Stimulated activated CD8-positive, alpha-beta memory T cell treated with anti-CD3 and anti-CD28 coated beads, Interleukin-15, amount 100 ng/mL, for 24 hours (primary cell): ENCODE data around the gene FAM43B.
"Not testable (repeated sequence)": the region's sequence is repeated elsewhere in the genome, so short reads cannot be mapped to it uniquely, and the experiment has no call there.

Source experiments
- DNase-seq: peaks from one replicate; pipeline ENCODE4 v3.0.0-alpha.2; 2020; ENCODE audit warnings: low read depth

The FAM43B gene, protein sequence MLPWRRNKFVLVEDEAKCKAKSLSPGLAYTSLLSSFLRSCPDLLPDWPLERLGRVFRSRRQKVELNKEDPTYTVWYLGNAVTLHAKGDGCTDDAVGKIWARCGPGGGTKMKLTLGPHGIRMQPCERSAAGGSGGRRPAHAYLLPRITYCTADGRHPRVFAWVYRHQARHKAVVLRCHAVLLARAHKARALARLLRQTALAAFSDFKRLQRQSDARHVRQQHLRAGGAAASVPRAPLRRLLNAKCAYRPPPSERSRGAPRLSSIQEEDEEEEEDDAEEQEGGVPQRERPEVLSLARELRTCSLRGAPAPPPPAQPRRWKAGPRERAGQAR

DNA sequence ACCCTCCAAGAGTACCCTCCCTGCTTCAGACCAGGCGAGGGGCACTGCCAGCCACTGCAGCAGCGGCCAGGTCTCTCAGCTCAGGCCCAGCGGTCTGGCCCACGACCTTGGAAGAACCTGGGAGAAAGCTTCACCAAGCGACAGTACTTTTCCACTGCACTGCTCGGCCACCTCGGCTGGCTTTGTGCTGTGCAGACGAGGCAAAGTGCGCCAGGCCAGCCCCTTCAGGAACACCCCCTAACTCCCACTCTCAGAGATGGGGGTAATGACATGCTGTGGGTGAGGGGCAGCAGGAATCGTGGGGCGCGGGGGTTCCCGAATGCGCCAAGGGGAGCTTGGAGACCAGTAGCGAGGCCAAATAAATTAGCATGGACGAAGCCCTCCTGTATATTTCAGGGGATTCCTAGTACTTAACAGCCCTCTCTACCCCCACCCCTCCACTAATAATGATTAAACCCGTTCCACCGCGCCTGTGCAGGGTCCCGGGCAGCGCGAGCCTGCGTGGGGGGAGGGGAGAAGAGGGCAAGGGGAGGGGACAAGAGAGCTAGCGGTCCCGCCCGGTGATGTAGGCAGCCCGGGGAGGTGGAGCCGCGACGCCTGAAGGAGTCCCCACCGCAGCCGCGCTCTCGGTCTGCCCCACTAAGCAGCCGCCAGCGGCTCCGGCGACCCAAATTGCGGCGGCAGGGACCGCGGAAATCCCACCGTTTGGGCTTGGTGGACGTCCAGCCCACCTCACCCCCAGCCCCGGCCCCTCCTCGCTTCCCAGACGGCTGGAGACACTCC, at the start of gene FAM43B:
Gene FAM43B (plus strand): TSS at position 629 of the 783 bp plus-strand sequence. CDS start 401 bp downstream, outside the sequence.
- no peak for DNase-seq

DNA sequence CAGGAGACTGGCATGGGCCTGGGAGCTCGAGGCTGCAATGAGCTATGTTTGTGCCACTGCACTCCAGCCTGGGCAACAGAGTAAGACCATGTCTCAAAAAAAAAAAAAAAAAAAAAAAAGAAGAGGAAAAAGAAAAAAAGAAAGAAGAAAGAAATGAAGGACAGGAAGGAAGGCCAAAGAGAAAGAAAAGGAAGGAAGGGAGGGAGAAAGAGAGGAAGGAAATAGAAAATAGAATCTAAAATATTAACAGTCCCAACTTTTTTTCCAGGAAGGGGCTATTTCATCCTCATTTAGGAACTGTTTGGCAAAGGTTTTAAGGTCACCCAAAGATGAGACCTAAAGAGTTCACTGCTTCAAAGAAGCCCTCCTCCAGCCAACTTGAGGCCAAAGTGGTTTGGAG, 46.9 kb upstream of the FAM43B start:
- DNase-seq: no peak

DNA sequence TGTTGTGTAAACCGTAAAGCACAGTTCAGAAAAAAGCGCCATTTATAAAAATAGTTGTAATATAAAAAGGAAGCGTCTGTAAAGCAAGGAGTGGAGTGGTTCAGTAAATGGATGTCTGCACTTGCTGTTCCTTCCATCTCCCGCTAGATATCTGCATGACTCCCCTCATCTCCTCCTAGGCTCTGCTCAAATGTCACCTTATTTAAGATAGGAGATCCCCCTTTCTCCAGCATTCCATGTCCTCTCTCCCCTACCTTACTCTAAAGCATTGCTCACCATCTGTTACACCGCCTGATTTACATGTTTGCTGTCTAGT, 45.2 kb upstream of the FAM43B start:
- DNase-seq: no peak

DNA sequence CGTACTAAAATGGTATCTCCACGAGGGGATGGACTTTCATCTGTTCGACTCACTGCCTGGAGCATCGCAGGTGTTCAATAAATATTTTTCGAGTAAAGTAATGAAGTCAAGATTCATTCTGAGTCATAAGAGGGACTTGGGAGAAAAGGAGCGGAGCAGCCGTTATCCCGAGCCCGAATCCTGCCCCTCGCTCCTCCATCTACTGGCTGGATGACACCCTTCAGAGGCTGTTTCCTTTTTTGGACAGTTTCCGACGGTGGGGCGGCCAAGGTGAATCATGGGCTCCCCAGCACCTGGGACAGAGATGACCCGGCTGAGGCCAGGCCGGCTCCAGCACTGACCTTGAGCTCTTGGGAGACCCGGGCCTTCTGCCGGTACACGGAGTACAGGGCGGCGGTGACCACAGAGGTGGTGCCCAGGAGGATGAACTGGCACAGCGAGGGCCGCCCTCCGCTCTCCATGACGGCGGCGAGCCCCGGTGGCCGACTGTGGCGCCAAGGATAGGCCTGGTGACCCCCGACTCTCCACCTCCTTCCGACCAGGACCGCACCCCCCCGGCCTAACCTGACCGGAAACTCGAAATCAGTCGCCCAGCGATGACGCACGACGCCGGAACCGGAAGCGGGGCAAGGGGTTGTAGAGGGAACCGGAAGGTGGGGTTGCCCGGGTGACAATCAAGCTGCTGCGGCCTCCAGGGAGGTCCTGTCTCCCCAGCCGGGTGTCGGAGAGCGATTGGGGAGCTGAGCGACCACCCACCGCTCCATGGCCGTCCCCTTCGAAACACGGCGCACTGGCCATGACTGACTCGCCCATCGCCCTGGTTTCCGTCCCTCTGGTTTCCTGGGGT, 44.6 kb upstream of the FAM43B start, which contains the start of gene MUL1:
Gene MUL1 (minus strand): TSS at position 588 of the 847 bp plus-strand sequence. CDS start 127 bp downstream, at position 461.
- peak; percentile 96 for DNase-seq

DNA sequence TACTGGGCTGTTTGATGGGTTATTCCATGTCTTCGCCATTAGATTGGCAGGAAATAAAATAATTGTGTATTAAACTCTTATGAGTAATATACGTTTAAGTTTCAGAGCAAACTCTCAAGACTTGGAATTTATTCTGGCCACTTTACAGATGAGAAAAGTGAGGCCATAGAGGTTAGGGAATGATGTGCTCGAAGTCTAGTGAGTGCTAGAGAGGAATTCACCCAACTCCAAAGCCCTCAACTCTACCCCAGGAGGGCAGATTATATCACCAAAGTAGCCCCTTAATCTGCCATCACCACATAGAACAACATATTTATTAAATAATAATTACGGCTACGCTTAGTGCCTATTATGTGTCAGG, 44.0 kb upstream of the FAM43B start:
- no peak for DNase-seq

DNA sequence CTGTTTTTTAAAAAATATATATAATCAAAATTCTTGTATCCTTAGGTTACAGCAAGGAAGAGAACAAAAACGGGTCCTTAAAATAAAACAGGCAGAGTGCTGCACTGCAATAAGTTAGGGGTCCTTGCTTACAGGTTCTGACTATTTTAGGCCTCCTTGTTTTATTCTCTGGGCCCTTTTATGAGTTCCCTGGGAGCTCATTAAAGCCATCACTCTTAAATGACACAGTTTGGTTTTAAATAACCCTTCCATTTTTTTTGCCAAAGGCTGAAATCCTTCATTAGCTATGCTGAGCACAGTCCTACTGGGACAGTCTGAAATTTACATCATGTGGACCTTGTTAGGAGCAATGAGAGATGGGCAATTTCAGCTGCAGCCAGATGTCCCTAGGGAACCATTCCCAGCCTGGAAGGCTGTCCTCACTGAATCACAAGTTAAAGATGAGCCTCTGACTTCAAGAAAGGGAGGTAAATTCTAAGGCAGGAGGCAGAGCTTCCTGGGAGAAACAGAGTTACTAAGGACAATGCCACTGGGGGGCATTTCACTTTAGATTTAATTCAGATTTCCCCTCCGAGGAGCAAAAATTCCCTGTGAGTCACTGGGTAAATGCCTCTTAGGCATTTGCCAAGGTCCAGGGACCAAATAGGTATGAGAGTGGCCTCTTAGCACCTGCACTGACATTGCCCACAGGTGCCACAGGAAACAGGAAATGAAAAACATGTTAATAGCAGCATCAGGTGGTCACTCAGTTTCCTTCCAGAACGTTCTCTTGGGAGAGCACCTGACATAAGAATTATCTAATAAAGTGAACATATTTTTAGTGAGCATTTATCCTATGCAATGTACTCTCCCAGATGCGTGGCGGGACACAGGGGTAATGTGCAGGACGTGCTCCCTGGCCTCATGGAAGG, 40.6 kb upstream of the FAM43B start:
- DNase-seq: no peak

DNA sequence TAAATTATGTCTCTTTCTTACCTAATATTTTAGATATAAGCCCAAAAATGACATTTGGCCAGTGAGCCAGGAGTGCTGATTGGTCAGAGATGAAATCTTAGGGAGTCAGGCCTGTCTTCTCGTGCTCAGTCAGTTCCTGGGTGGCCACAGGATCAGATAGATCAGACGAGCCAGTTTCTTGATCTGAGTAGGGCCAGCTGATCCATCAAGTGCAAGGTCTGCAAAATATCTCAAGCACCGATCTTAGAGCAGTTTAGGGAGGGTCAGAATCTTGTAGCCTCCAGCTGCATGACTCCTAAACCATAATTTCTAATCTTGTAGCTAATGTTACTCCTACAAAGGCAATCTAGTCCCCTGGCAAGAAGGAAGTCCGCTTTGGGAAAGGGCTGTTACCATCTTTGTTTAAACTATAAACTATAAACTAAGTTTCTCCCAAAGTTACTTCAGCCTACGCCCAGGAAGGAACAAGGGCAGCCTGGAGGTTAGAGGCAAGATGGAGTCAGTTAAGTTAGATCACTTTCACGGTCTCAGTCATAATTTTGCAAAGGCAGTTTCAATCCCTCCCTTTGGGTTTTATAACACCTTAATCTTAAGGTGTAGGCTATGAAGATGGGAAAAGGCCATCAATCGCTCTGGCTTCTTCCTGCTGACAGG, 32.6 kb upstream of the FAM43B start:
- DNase-seq: not testable (repeated sequence)

DNA sequence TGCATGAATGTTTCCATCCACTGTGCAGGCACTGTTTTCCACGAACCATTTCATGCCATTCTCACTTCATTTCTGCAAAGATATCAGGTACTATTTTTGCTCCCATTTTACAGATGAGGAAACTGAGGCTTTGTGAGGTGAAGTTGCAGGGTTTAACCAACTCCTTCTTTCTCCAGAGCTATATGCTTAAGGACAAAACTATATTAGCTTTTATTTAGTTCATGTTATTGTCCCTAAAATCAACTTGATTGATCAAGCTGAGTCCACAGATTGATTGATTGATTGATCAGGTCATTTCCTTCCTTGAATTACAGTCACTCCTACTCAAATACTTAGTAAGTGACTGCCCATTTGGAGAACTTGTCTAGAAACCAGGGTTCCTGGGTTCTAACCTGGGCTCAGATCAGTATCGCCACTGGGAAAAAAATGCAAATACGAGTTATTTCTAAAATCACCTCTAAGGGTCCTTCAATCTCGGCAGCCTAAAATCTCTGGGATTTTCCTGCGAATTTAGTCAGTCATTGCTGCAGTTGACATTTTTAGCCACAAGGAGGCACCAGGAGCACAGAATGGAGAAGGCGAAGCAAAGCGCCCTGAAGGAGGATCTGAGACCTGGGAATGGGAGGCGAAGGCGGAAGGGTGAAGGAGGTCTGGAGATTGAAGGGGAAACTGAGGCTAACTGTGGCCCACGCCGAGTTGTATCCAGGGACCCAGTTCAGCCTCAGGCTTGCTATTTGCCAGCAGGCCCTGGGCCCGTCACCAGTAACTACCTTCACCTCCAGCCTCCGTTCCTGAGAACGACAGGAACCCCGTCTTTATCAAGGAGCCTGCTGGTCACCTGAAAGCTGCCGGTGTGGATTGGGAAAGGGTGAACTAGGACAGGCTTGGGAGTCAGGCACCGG, 30.2 kb upstream of the FAM43B start:
- peak; percentile 12 for DNase-seq

DNA sequence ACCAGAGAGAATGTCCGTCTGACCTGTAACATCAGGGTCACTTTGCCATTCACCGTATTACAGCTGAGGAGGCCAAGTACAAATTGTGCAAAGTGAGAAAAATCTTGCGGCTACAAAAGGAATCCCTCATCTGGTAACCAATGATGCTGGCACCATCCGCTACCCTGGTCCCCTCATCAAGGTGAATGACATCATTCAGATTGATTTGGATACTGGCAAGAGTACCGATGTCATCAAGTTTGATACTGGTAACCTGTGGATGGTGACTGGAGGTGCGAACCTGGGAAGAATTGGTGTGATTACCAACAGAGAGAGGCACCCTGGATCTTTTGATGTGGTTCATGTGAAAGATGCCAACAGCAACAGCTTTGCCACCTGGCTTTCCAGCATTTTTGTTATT, 26.1 kb upstream of the FAM43B start:
- DNase-seq: no peak

DNA sequence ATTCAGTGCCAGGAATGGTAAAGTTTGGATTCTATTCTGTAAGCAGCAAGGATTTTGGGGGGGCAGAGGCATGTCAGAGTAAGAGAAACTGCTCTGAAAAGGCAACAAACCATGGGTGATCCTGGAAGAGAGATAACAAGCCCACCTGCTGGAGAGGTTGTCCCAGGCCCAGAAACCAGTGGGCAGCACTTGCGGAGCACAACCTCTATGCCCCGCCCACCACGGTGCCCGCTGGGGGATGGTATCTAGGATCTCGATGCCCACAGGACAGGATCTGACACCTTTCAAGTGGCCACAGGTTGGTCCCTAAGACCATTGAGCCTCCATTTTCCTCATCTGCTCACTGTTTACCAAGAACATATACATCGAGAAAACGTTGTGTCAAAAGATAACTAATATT, 24.2 kb upstream of the FAM43B start:
- DNase-seq: no peak

DNA sequence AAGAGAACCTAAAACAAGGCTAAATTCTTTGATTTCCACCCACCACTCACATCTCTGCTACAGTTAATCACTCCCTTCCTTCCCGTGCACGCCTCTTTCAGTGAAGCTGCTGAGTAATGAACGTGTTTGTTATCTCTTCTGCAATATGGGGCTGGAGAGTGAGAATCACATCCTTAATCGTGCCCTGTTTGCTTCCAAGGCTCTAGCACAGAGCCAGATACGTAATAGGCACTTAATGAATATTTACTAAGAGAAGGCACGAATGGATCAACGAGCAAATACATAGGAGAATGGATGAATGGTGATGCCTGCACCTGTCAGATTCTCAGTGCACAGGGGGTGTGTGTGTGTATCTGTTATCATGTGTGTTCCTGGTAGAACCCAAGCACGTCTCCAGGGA, 22.1 kb upstream of the FAM43B start:
- DNase-seq: no peak

DNA sequence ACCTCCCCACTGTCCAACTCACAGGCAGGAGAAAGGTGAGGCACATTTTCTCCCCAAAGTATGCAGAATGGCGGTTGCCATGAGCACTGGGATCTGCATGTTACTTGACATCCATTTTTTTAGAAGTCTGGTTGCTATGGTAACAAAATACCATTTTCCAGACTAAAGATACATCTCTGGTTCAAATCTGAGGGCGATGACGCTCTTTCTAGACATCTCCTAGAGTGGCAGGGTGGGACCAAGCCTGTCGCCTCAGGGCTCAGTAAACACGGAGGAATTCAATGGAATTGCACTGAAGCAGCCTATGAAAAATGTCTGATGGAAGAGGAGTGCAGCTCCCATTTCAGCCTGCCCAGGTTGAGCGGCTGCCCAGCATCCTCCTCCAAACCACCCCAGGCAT, 21.5 kb upstream of the FAM43B start:
- no peak for DNase-seq

DNA sequence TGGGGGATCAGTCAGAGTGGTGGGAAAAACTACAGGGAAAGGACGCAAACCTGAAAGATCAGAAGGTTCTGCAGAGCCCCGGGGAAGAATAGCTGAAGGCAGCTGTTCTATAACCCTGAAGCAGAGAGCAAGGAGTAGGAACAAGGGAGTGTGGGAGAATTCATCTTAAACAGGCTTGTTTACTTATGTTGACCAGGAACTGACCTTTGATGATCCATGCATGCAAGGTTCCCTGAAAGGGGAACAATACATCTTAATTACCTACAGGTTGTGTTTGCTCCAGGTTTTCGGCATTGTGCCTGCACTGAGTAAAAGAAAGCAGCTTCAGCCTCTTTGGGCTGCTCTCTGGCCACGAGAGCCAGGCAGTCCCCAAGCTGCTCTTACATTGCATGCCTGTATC, 18.7 kb upstream of the FAM43B start:
- no peak for DNase-seq

DNA sequence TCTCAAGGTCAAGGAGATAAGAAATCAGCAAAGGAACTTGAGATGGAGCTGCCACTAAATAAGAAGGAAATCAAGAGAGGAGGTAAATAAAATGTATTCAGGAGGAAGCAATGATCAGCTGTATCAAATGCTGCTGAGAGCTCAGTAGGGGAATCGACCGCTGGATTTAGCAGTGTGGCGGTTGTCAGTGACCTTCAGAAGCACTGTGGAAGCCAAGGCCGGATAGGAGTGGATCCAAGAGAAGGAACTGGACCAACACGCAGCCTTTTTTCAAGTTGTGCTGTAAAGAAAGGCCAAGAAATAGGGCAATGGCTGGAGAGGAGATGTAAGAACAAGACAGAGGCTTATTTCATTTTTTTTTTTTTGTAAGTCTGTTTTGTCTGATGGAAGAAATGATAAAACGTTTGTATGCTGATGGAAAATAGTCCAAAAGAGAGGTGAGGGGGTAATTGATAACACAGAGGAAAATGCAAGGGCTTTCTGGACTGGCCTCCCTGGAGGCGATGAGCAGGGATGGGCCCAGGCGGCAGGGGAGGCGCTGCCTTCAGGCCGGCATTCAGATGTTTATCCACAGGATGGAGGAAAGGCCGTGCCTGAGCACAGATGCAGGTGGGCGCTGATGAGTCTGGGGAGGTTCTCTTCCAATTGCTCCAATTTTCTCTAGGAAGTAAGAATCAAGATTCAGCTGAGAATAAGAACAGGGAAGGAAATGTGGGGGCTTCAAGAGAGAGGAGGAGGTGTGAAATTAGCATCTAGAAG, 17.5 kb upstream of the FAM43B start:
- DNase-seq: no peak

DNA sequence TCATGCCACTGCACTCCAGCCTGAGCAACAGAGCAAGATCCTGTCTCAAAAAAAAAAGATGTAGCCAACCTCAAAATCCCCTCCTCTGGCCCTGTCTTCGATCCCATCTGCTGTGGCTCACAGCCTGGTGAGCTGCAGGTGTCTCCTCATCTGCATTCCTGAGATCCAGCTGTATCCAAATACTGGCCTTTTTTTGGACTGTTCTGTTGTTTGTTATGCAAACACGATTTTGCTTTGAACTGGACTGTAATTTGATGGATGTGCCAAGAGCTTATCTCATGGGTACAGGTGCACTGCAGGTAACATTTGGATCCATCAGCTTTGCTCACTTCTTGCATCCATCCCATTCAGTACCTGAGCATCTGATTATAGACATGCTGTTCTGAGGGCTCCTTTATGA, 14.1 kb upstream of the FAM43B start:
- DNase-seq: no peak

DNA sequence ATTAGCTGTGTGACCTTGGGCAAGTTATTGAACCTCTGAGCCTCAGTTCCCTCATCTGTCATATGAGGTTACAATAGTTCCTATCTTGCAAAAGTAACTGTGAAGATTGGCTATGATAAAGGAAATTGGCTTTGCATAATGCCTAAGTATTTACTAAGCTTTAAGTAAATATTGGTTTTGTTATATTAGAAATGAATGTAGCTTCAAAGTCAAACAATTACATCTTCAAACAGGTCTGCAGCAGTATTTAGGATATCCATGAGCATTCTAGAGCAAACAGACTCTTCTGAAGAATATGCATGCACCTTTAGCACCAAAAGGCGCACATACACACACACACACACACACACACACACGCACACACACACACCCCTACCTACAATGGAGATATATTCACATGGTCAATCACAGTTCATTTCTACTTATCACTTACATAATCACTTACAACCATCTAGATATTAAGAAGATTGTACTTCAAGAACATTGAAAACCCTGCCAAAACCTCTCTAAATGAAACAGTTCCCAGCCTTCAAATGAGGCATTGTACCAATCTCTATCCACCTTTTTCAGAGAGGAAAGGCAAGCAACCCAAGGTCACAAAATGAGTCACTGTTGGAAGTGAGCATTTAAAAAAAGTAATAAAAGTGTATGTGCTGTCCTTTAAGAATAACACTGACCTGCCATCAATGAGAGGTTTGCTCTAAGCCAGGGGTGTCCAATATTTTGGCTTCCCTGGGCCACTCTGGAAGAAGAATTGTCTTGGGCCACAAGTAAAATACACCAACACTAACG, 13.4 kb upstream of the FAM43B start:
- no peak for DNase-seq

DNA sequence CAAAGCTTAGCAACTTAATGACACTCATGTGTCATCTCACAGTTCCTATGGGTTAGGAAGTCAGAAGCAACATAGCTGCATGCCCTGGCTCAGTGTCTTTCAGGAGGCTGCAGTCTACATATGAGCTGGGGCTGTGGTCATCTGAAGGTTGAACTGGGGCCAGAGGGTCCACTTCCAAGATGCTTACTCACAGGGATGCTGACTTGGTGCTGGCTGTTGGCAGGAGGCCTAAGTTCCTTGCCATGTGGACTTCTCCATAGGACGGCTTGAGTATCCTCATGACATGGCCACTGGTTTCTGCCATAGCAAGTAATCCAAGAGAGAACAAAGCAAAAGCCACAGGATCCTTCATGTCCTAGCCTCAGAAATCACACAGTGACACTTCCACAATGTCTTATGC, 12.1 kb upstream of the FAM43B start:
- no peak for DNase-seq

DNA sequence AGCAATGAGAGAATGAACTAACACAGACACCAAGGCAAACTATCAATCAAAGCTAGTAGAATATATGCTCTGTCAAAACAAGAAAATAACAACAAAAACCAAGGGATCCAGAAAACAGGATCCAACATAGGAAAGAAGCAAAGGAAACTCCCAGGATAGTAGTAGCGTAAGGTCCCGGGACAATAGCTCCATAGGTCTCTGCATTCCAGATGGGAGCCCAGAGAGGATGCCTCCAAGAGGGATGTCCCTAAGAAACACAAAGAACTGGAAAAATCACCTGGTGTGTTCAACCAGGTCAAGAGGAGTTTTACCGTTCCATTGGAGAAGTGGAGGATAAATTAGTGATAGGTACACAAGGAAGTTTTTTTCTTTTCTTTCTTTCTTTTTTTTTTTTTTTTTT, 5.7 kb upstream of the FAM43B start:
- DNase-seq: no peak

DNA sequence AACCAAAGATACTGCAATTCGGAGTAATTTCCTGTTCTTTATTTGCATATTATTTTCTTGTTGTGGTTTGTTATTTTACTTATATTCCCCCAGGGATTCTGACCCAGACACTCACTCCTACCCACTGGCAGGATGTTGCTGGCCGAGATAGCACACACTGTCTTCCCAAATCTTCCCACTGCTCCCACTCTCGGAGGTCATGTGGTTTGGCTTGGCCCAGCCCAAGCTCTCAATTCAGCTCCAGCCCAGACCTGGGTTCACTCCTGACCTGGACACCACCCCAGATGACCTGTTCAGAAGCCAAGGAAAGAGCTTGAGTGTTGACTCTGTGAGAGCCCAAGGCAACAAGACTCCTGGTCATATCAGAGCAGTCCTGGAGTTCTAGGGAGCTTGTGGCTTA, 1.2 kb upstream of the FAM43B start:
- no peak for DNase-seq
